HAP-1 (cell line): ENCODE results near the gene CTCFL.

Experiments
- DNase-seq, 2 experiments: peaks; one replicate each; pipeline ENCODE4 v3.0.0-alpha.2; 2016 to 2020; ENCODE audit warnings: low spot score in 2 of 2
- H3K27me3 ChIP-seq: fragments of 250-450 bp; sonication (Bioruptor Pico); 2 replicates; pipeline ENCODE4 v1.5.1; 2020; ENCODE audit warnings: low read depth, mild to moderate bottlenecking, moderate library complexity
- H3K36me3 ChIP-seq: fragments of 250-450 bp; sonication (Bioruptor Pico); replicated peaks from 2 replicates; pipeline ENCODE4 v1.5.1; 2020; ENCODE audit warnings: mild to moderate bottlenecking
- H3K4me1 ChIP-seq: fragments of 250-450 bp; sonication (Bioruptor Pico); 2 replicates; pipeline ENCODE4 v1.5.1; 2020; ENCODE audit warnings: mild to moderate bottlenecking
- H3K4me3 ChIP-seq: fragments of 250-450 bp; sonication (Bioruptor Pico); 2 replicates; pipeline ENCODE4 v1.5.1; 2020; ENCODE audit warnings: mild to moderate bottlenecking, moderate library complexity
- H3K9me3 ChIP-seq: fragments of 250-450 bp; sonication (Bioruptor Pico); 2 replicates; pipeline ENCODE4 v1.5.1; 2020; ENCODE audit warnings: mild to moderate bottlenecking, moderate library complexity
- in situ Hi-C: fragments of 300-500 bp; cut with MboI; formaldehyde crosslinking; loops from 3 replicates; pipeline ENCODE4 v1.14.3; 2020; ENCODE audit warnings: low sequenced_read_pairs, inconsistent platforms, mixed read lengths

Gene CTCFL

GRCh38 chr20:57471496-57472372, 53.2 kb downstream of the CTCFL start:
- Histone ChIP-seq H3K9me3 (no peaks in the 10 kb centered on the region), H3K36me3 (no peaks in the 10 kb centered on the region), H3K27me3 (no peaks in the 10 kb centered on the region), H3K4me1 (no peaks in the 10 kb centered on the region), H3K4me3 (no peak overlapping the region)
- in situ Hi-C loops, result no loop called here
- no peak for DNase-seq

GRCh38 chr20:57470666-57471495, 54.1 kb downstream of the CTCFL start:
- DNase-seq, result no peak
- Histone ChIP-seq H3K9me3 (no peaks in the 10 kb centered on the region), H3K4me1 (no peaks in the 10 kb centered on the region), H3K27me3 (no peaks in the 10 kb centered on the region), H3K36me3 (no peaks in the 10 kb centered on the region), H3K4me3 (no peak overlapping the region)
- in situ Hi-C loops, result no loop called here

GRCh38 chr20:57470212-57470522, 54.8 kb downstream of the CTCFL start:
- Histone ChIP-seq H3K4me1 (no peaks in the 10 kb centered on the region), H3K9me3 (no peaks in the 10 kb centered on the region), H3K27me3 (no peaks in the 10 kb centered on the region), H3K36me3 (no peaks in the 10 kb centered on the region), H3K4me3 (no peak overlapping the region)
- in situ Hi-C loops, result no loop called here
- no peak for DNase-seq

GRCh38 chr20:57469418-57470211, 55.3 kb downstream of the CTCFL start:
- in situ Hi-C loops, result no loop called here
- Histone ChIP-seq H3K9me3 (no peaks in the 10 kb centered on the region), H3K4me3 (no peak overlapping the region), H3K4me1 (no peaks in the 10 kb centered on the region), H3K36me3 (no peaks in the 10 kb centered on the region), H3K27me3 (no peaks in the 10 kb centered on the region)
- no peak for DNase-seq

- no peak for DNase-seq
- Histone ChIP-seq H3K4me3 (no peak overlapping the region), H3K4me1 (no peaks in the 10 kb centered on the region), H3K27me3 (no peaks in the 10 kb centered on the region), H3K9me3 (no peaks in the 10 kb centered on the region), H3K36me3 (no peaks in the 10 kb centered on the region)
- in situ Hi-C loops, result no loop called here
These were observed 56.2 kb downstream of the CTCFL start for GRCh38 chr20:57468523-57469417.

- no peaks in the 10 kb centered on the region for H3K27me3 ChIP-seq
- H3K9me3 ChIP-seq, result no peaks in the 10 kb centered on the region
- in situ Hi-C loops, result no loop called here
- no peak for DNase-seq
- no peaks in the 10 kb centered on the region for H3K36me3 ChIP-seq
- H3K4me1 ChIP-seq, result no peaks in the 10 kb centered on the region
- no peak overlapping the region for H3K4me3 ChIP-seq
These were observed 57.2 kb downstream of the CTCFL start for GRCh38 chr20:57467742-57468141.

- in situ Hi-C loops, result no loop called here
These were observed 59.0 kb downstream of the CTCFL start for GRCh38 chr20:57465943-57466342.

GRCh38 chr20:57465486-57465885, 59.5 kb downstream of the CTCFL start:
- Histone ChIP-seq H3K36me3 (no peaks in the 10 kb centered on the region), H3K9me3 (no peaks in the 10 kb centered on the region), H3K4me1 (no peaks in the 10 kb centered on the region), H3K4me3 (no peak overlapping the region), H3K27me3 (no peaks in the 10 kb centered on the region)
- no peak for DNase-seq
- in situ Hi-C loops, result no loop called here

More at GRCh38 chr20:57465943-57466342, 59.0 kb downstream of the CTCFL start:
- no peaks in the 10 kb centered on the region for H3K9me3 ChIP-seq
- no peak overlapping the region for H3K4me3 ChIP-seq
- no peaks in the 10 kb centered on the region for H3K27me3 ChIP-seq
- no peaks in the 10 kb centered on the region for H3K4me1 ChIP-seq
- no peaks in the 10 kb centered on the region for H3K36me3 ChIP-seq
- DNase-seq, result no peak

- in situ Hi-C loops, result no loop called here
- H3K36me3 ChIP-seq, result no peaks in the 10 kb centered on the region
- peak in 1 of 2 experiments; percentile 31 for DNase-seq
These were observed 60.2 kb downstream of the CTCFL start for GRCh38 chr20:57464642-57465211.

GRCh38 chr20:57462781-57463180, 62.2 kb downstream of the CTCFL start:
- no peak for DNase-seq
- H3K9me3 ChIP-seq, result no peaks in the 10 kb centered on the region
- no peaks in the 10 kb centered on the region for H3K36me3 ChIP-seq
- H3K4me1 ChIP-seq, result no peaks in the 10 kb centered on the region
- no peak overlapping the region for H3K4me3 ChIP-seq
- in situ Hi-C loops, result no loop called here
- no peaks in the 10 kb centered on the region for H3K27me3 ChIP-seq

More at GRCh38 chr20:57464642-57465211, 60.2 kb downstream of the CTCFL start:
- H3K4me1 ChIP-seq, result no peaks in the 10 kb centered on the region
- H3K4me3 ChIP-seq, result no peak overlapping the region
- H3K9me3 ChIP-seq, result no peaks in the 10 kb centered on the region
- H3K27me3 ChIP-seq, result no peaks in the 10 kb centered on the region

- H3K27me3 ChIP-seq, result no peaks in the 10 kb centered on the region
- H3K9me3 ChIP-seq, result no peaks in the 10 kb centered on the region
- DNase-seq, result no peak
- no peaks in the 10 kb centered on the region for H3K36me3 ChIP-seq
- no peaks in the 10 kb centered on the region for H3K4me1 ChIP-seq
- H3K4me3 ChIP-seq, result no peak overlapping the region
- in situ Hi-C loops, result no loop called here
These were observed 63.2 kb downstream of the CTCFL start for GRCh38 chr20:57461726-57462125.

- DNase-seq, result no peak
- Histone ChIP-seq H3K4me1 (no peaks in the 10 kb centered on the region), H3K4me3 (no peak overlapping the region), H3K27me3 (no peaks in the 10 kb centered on the region), H3K9me3 (no peaks in the 10 kb centered on the region), H3K36me3 (no peaks in the 10 kb centered on the region)
- in situ Hi-C loops, result no loop called here
These were observed 64.0 kb downstream of the CTCFL start for GRCh38 chr20:57460781-57461465.
